ENCODE measurements around the gene DOCK4.
"Not testable (repeated sequence)": the region's sequence is repeated elsewhere in the genome, so short reads cannot be mapped to it uniquely, and the experiment has no call there.

DOCK4 gene

DNA sequence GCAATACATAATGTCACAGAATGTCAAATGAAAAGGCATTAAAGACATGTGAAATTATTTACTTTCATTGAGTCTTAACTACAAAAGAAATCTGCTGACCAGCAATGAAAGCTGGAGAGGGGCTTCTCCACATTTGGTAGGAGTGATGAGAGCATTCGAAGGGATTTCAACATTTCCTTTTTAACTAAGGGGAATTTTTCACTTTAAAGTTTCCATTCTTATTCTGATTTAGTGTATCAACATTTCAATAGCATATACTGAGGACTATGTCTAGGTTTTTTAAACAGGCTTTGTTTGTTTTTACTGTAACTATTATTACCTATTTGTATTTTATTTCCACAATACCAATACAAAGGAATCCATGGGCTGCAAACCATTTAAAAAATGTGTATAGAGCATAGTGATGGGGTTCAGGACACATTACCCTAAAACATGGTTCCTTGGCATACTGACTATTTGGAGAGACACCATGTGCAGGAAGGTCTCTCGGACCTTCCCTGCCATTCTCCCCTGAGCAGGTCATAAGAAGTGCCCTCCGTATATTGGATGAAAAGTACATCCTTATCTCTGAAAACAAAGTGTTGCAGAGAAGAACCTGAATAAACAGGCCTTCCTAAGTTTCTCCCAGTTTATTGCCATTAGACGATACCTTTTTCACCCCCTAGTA lies 278.7 kb downstream of the DOCK4 start:
- no peak for DNase-seq

DNA sequence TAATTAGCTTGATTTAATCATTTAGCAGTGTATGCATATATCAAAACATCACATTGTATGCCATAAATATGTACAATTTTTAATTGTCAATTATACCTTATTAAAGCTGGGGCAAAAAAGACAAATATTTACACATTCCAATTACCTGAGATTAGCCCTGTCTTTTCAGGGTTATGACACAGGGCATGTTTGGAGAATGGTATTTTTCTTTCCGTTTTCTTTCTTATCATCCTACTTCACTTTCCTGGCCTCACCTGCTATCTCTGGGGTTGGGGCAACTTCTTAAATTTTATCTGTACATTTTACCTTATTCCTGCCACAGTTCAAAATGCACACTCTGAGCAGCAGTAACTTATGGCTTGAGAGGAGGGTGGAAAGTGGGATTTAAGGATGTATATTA lies 285.9 kb downstream of the DOCK4 start:
- DNase-seq = no peak

DNA sequence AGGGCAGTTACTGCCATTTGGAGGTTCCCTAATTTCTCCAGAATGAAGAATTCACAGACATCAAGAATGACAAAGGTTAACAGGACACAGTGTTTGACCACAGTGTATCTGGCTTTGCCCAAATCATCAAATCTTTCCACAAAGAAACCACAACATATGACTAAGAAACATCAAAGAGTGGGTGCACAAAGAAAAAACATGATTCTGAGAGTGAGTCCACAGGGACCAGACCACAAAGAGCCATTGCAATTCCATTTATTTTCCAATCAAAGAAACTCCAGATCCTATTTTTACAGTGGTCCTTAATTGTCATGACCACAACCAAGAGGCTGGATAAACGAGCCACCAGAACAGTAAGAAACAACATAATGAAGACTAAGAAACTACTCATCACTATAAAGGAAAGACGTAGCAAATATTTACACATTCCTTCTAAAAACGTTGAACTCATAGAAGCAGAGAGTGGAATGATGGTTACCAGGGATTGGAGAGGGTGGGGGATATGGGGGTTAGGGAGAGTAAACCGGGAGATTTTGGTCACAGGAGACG lies 286.5 kb downstream of the DOCK4 start:
- DNase-seq = no peak

DNA sequence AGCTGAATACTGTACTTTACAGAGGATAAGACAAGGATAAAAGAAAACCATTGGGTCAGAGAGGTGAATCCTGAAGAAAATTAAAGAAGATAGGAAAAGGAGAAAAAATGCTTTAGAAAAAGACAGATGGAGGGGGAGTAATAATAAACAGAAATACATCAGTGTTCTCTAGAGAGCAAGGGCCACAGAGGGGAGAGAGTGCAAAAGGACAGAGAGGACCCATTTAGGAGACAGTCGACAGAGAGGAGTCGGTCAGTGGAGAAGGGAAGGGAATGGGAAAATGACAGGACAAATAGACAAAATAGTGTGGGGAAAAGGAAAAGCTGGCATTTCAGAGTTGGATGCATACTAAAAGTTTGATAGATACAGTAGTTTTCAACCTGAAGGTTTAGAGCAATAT lies 287.0 kb downstream of the DOCK4 start:
- no peak for DNase-seq

DNA sequence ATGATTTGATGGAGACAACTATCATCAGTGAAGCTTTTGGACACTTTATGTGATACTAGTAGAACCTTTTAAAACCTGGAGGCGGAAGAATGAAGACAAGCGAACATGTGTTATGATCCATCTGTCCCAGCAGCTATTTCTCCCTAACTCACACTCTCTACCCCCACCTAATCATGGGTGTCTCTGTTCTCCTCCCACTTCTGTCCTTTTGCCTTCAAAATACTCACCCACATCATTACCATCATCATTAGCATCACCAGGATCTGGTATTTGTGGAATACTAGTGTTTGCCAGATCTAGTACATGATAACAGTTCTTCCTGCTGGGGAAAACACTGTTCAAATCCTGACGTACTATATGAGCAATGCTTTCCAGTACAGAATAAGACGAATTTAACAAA lies 287.7 kb downstream of the DOCK4 start:
- DNase-seq = no peak

DNA sequence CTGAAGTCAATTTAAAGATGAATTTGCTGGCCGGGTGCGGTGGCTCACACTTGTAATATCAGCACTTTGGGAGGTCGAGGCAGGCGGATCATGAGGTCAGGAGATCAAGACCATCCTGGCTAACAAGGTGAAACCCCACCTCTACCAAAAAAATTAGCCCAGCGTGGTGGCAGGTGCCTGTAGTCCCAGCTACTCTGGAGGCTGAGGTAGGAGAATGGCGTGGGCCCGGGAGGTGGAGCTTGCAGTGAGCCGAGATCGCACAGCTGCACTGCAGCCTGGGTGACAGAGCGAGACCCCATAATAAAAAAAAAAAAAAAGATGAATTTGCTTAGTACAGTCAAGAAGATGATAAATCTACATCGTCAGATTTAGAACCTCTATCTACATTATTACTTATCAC lies 288.8 kb downstream of the DOCK4 start:
- not testable (repeated sequence) for DNase-seq

DNA sequence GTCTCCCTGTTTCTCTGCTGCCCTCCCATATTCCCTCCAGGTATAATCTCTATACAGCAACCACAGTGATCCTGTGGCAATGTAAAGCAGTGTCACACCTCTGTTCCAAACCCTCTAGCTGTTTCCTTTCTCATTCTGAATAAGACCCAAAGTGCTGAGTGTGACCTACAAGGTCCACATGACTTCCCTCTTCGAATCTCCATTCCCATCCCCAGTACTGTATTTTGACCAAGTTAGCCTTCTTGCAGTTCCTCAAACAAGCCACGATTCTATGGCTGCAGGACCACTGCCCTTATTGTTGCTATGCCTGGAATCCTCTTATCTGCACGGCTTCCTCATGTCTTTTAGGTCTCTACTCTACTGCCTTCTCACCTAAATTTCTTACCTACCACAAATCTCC lies 291.9 kb downstream of the DOCK4 start:
- DNase-seq = no peak

DNA sequence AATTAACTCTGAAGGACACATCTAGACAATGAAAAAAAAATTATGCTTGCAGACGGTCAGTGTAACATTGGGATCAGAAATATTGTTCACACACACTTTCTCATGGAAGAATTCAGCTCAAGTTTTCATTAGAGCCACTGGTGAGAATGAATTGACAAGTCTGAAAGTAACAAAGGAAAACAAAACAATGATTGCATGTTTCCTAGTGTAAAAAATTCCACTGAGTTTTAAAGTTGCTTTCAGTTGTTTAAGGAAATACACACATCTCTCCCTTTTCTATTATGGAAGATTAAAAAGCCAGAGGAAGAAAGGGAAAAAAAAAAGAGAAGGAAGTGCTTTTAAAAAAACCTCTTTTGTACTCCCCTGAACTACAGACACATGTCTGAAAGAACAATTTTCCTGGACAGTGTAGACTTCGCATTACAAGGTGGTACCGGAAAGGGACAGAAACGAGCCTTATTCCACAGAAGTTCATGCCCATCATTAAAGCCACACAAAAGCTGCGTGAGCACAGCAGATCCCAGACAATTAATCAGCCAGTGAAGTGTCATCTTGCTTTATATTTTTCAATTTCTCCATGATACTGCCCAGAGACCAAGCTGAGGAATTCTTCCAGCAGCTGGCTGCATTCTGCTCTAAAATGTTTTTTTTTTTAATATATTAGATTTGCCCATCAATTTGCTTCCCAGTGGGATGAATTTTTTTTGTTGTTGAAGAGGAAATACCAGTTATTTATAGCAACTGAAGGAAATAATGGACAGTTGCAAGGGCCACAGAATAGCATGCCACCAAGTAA lies 294.8 kb downstream of the DOCK4 start:
- no peak for DNase-seq

DNA sequence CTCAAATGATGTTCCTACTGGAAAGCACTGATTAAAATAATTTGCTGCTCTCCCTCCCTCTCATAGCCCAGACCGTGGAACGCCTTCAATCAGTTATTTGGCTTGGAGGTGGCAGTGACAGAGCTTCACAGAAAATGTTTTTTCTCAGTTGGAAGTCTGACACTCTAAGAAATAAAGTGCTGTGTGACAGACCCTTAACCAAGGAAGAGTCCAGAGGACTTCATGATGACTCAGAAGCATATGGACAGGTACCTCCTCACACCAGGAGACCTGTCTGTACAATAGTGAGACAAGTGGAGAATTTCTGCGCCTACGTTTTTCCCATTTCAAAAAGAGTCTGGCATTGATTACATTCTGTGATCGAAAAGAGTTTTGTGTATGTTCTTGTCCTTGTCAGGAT lies 295.5 kb downstream of the DOCK4 start:
- DNase-seq = no peak

DNA sequence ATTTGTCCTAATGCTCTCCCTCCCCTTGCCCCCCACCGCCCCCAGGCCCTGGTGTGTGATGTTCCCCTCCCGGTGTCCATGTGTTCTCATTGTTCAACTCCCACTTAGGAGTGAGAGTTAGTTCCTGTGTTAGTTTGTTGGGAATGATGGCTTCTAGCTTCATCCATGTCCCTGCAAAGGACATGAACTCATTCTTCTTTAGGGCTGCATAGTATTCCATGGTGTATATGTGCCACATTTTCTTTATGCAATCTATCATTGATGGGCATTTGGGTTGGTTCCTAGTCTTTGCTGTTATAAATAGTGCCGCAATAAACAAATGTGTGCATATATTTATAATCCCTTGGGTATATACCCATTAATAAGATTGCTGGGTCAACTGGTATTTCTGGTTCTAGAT lies 297.5 kb downstream of the DOCK4 start:
- not testable (repeated sequence) for DNase-seq

DNA sequence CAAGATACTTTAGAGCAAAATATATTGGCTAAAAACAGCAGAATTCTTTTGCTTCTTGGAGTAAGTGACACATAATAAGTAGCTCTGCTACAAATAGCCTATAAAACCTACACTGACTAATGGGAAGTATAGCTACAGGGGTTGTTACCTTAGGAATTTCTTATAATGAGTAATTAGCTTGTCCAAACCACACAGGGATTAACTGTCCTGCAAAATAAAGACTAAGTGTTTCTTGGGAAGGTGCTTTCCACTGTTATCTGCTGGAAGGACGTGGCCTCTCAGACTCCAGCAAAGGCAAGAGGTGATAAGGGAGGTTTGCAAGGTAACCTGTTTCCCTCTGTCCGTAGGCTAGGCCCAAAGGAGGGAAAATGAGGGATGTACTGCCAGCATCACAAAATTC lies 302.4 kb downstream of the DOCK4 start:
- DNase-seq = no peak

DNA sequence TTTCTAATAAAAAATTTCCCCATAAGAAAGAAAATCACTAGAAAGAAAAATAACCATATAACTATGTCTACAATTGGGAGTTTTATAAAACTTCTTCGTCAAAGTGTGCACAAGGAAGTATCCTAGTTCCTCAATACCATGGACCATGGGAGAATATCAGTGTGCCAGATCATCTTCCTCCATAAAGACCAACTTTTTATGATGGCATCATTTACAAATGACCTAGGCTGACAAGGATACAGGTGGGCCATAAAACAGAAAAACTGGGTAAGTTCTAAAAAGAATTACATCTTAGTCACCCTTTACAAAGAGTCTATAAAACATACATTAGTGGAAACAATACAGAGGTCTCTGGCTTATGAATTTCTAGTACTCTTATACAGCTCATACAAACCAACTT lies 303.2 kb downstream of the DOCK4 start:
- no peak for DNase-seq

DNA sequence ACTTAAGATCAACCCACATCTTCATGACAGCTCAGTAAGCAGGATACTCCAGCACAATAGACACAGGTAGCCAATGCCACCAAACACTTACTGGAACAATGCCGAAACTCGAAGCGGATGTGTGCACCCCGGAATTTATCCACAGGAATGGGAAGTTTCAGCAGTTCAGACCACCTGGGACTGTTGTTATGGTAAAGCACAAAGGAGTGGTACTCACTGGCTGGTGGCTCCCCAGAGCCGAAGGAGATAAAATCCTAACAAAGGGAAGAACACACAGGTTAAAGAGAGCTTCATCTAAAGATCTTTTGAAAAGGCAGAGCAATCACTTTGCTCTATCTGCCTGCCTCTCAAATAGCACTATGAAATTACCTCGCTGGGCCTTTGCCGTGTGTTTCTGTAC lies 305.9 kb downstream of the DOCK4 start:
- no peak for DNase-seq

DNA sequence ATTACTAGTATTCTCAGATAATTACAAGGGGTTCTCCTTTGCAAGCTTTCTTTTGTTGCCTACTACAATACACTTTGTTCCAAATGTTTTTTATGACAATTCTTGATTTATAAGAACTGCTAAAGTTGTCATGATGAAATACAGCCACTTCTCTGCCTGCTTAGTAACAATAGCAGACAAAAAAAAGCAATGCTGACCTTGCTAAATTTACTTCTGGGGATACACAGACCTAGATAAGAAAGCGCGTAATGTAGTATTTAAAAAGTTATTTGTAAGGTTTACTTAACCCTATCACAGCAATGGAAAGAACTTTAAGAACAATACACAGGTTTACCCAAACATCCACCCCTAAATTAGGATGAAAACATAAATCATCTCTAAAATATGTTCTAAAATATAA lies 311.1 kb downstream of the DOCK4 start:
- DNase-seq = no peak

DNA sequence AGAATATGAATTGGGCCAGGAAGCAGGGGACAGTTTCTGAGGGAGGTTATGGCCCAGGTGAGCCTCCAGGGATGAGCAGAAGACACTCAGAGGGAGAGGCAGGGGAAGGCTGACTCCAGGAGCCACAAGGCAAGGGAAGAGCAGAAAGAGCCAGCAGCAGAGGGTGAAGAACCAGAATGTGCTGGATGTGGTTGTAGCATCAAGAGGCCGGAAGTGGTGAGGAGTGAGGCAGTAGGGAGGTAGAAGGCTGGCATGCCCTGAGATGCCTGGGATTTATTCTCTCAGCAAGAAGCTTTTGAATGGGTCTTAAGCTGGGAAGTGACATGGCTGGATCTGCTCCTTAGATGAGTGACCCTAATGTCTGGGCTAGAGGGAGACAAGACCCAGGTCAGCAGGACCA lies 311.7 kb downstream of the DOCK4 start:
- no peak for DNase-seq

DNA sequence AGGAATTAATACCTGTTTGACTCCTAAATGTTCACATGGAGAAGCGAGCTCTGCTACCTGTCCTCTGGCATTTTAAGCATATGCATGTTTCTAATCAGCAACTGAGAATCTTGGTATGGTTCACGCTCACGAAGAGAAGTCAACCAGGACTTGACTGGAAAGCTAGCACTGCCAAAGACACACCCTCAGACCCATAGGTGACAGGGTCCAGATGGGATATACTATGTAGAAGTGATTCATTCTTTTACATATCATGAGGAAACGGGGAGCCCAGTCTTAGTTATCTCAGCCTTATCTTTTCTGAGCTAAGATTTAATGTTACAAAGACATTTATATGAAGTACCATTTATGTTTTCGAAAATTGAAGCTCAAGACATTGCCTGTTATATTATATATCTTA lies 313.0 kb downstream of the DOCK4 start:
- no peak for DNase-seq

DNA sequence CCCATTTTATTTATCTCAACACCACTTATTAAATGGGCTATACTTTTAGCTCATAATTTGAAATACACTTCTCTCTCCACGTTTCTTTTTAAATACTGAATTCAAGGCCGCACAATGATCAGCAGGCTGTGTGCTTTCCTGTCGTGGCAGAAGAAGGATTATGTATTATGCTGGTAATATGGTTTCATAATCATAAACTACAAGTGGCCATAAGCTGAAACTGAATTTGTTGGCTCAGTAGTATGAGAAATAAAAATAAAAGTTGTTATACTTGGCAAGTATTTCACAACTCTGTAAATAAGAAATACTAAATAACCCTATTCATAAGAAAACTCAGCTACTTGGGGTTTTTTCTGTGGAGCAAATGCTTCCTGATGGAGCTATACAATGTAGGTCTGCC lies 313.6 kb downstream of the DOCK4 start:
- DNase-seq = no peak

DNA sequence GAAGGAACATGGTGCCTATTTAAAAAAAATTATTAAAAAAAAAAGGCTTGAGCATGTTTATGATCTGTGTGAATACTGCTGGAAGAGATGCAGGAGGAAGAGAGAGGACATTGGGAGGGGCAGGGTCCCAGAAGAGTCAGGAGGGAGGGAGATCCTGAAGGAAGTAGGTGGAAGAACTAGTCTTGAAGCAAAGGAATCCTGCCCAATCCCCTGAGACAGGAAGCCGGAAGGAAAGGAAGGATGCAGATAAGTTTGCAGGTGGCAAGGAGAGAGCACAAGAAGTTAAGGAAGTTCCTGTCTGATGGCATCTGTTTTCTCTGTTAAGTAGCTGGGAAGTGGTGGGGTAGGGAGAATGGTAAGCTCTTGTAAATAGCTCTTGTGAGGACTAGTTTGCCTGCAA lies 318.5 kb downstream of the DOCK4 start:
- DNase-seq = no peak

DNA sequence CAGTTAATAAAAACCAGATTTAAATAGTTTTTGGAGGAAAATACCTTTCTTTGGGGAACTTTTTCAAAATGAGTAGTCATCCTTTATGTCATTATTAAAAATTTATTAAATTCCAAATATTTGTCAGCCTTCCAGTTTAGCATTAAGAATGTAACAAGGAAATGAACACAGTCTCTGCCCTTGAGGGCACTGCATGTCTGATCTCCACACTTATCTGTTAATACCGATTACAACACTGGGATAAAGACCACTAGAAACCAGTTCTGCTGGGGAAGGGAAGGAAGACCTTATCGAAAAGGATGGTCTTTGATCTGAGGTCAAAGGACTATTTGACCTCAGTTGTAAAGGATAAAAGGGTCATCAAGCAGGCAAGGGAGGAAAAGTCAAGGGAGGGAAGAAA lies 320.0 kb downstream of the DOCK4 start:
- DNase-seq = no peak

DNA sequence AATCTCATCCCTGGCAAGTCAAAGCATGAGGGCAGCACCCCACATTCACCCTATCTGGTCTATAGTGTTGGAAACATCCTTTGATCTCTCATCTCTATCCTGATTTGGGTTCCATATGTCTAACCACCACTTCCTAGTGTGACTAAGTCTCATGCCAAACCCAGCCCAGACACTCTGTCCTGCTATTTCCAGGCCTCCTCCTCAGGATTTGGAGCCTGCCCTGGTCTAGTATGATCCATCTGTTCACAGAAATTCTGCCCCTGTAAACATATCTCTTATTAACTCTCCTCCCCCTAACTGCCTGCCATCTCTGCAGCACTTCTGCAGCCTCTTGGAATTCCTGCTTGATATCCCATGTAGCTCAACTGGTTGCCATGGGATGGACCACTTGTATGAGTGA lies 323.0 kb downstream of the DOCK4 start:
- DNase-seq = no peak

DNA sequence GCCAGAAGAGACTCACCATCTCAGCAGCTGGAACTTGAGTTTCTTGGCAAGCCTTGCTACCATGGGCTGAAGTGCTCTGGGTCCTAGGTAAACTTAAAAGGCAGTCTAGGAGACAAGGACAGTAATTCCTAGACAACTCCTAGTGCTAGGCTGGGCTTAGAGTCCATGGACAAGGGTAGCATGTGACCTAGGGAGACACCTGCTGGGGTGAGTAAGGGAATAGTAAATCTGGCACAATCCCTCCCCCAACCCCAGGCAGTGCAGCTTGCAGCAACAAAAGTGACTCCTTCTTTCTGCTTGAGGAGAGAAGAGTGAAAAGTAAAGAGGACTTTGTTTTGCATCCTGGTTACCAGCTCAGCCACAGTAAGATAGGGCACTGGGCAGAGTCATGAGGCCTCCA lies 327.4 kb downstream of the DOCK4 start:
- no peak for DNase-seq

DNA sequence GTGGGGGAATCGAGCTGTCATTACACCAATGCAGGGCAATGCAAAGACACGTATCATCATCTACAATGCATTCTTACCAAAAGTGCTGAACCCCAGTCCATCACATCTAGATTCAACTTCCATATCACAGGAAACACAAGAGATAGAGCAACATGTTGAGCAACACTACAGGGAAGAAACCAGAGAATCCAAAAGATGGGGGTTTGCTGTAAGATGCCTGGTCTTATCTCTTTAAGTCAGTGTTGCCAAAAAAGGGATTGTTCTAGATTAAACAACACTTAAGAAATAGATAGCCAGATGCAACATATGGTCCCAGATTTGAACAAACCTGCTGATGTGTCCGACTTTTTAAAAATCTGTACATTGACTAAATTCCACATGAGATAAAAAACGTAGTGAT lies 328.3 kb downstream of the DOCK4 start:
- no peak for DNase-seq

DNA sequence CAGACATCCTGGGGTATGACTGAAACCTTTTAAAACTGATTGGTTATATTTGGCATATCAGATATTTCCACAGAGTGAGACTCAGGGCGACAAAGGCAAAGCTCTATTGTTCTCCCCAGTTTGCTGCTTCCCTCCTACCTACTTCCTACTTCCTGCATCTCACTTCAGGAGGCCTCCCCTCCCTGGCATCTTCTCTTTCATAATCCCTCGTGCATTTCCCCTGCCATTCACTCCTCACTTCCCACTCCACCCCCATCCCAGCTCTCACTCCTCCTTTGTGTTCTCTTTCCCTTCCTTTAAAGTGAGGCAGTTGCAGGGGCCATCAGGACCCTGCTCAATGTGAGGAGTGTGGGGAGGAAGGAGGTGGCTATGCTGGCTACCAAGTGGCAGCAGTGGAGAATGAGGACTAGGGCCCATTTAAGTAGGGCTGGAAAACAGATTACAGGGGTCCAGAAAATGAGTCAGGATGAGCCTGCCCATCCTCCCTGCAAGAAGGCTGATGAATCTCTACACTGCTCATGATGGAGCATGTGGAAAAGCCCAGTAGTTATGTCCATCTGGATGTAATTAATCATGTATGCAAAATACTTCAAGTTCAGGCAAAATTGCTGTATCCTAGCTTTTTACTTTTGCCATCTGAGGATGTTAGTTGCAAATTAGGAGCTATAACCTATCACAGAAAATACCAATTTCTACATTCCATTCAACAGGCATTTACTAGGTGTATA lies 332.1 kb downstream of the DOCK4 start:
- DNase-seq = no peak

DNA sequence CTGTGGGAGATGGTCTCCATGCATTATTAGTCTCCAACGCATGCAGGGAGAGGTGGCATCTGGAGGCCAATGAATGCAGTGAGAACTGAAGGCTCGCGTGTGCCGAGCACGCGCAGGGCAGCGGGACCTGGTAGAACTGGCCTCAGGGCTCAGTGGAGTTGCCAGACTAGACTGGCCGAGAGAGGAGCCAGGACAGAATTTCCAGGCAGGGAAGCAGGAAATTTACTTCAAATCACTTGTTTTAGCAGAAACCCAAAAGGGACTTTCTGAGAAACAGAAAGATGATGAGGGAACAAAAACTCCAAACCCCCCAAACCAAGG lies 332.9 kb downstream of the DOCK4 start:
- no peak for DNase-seq
